H9 (cell line): ENCODE results near the gene GPATCH2. TPM values are rescaled to one million over a fixed set of nuclear protein-coding genes. Genes with fewer than 3 reads are reported as not detected.
"Not testable (repeated sequence)": the region's sequence is repeated elsewhere in the genome, so short reads cannot be mapped to it uniquely, and the experiment has no call there.

Experiments
- DNase-seq: peaks from one replicate; pipeline ENCODE4 v3.0.0-alpha.2; 2017
- H2AFZ ChIP-seq: one replicate; pipeline ENCODE4 v1.6.1; 2013; ENCODE audit warnings: mild to moderate bottlenecking, low read length, control low read depth, moderate library complexity
- H2AK5ac ChIP-seq: 2 replicates; pipeline ENCODE4 v1.6.1; 2013; ENCODE audit warnings: low read length, control low read depth, mixed read lengths; ENCODE audit not compliant: insufficient read length
- H2BK120ac ChIP-seq: one replicate; pipeline ENCODE4 v1.6.1; 2013; ENCODE audit warnings: low read depth, mild to moderate bottlenecking, low read length, control low read depth, inconsistent platforms; ENCODE audit not compliant: poor library complexity, severe bottlenecking
- H2BK12ac ChIP-seq: 2 replicates; pipeline ENCODE4 v1.6.1; 2013; ENCODE audit warnings: low read length, control low read depth, mixed read lengths, low read depth; ENCODE audit not compliant: insufficient read length
- H2BK15ac ChIP-seq: 2 replicates; pipeline ENCODE4 v1.6.1; 2013; ENCODE audit warnings: low read depth, low read length, control low read depth
- H2BK20ac ChIP-seq: one replicate; pipeline ENCODE4 v1.6.1; 2013; ENCODE audit warnings: low read depth, mild to moderate bottlenecking, low read length, control low read depth, inconsistent platforms; ENCODE audit not compliant: poor library complexity, severe bottlenecking
- H2BK5ac ChIP-seq: 2 replicates; pipeline ENCODE4 v1.6.1; 2013; ENCODE audit warnings: low read length, control low read depth, mixed read lengths; ENCODE audit not compliant: insufficient read length
- H3K14ac ChIP-seq: 2 replicates; pipeline ENCODE4 v1.6.1; 2013; ENCODE audit warnings: low read length, control low read depth; ENCODE audit not compliant: insufficient read depth
- H3K18ac ChIP-seq: 2 replicates; pipeline ENCODE4 v1.6.1; 2013; ENCODE audit warnings: low read depth, mild to moderate bottlenecking, mixed read lengths, low read length, control low read depth; ENCODE audit not compliant: insufficient read length
- H3K23ac ChIP-seq: 2 replicates; pipeline ENCODE4 v1.6.1; 2013; ENCODE audit warnings: low read length, control low read depth, mixed read lengths, low read depth; ENCODE audit not compliant: insufficient read length
- H3K23me2 ChIP-seq: 2 replicates; pipeline ENCODE4 v1.6.1; 2013; ENCODE audit warnings: low read depth, mild to moderate bottlenecking, mixed read lengths, low read length, control low read depth; ENCODE audit not compliant: insufficient read length, poor library complexity, severe bottlenecking
- H3K27ac ChIP-seq: 2 replicates; pipeline ENCODE4 v1.5.1; 2013; ENCODE audit warnings: low read length, control low read depth, mixed read lengths, low read depth; ENCODE audit not compliant: insufficient read length
- H3K27me3 ChIP-seq: 2 replicates; pipeline ENCODE4 v1.6.1; 2013; ENCODE audit warnings: low read length, control low read depth, inconsistent platforms; ENCODE audit not compliant: insufficient read depth
- H3K4ac ChIP-seq: 2 replicates; pipeline ENCODE4 v1.6.1; 2013; ENCODE audit warnings: low read depth, mild to moderate bottlenecking, control low read depth, inconsistent platforms, low read length, moderate library complexity
- H3K4me1 ChIP-seq: 2 replicates; pipeline ENCODE4 v1.6.1; 2013; ENCODE audit warnings: low read length, control low read depth, inconsistent platforms; ENCODE audit not compliant: insufficient read depth
- H3K4me2 ChIP-seq: 2 replicates; pipeline ENCODE4 v1.6.1; 2013; ENCODE audit warnings: low read length, control low read depth, mixed read lengths; ENCODE audit not compliant: insufficient read length, insufficient read depth
- H3K56ac ChIP-seq: 2 replicates; pipeline ENCODE4 v1.6.1; 2013; ENCODE audit warnings: low read depth, mild to moderate bottlenecking, mixed read lengths, low read length, control low read depth; ENCODE audit not compliant: insufficient read length
- H3K79me1 ChIP-seq: 2 replicates; pipeline ENCODE4 v1.6.1; 2013; ENCODE audit warnings: low read depth, mild to moderate bottlenecking, moderate library complexity, low read length, control low read depth, inconsistent platforms; ENCODE audit not compliant: insufficient read depth, poor library complexity, severe bottlenecking
- H3K79me2 ChIP-seq: 2 replicates; pipeline ENCODE4 v1.6.1; 2013; ENCODE audit warnings: low read length, control low read depth, inconsistent platforms; ENCODE audit not compliant: insufficient read depth
- H3K9ac ChIP-seq: 2 replicates; pipeline ENCODE4 v1.6.1; 2013; ENCODE audit warnings: low read length, control low read depth, mixed read lengths; ENCODE audit not compliant: insufficient read length; ENCODE audit errors: extremely low read depth
- H3K9me3 ChIP-seq: one replicate; pipeline ENCODE4 v1.6.1; 2013; ENCODE audit warnings: low read depth, low read length, inconsistent platforms; ENCODE audit not compliant: control insufficient read depth
- H3T11ph ChIP-seq: one replicate; pipeline ENCODE4 v1.6.1; 2013; ENCODE audit warnings: mild to moderate bottlenecking, low read length, control low read depth, inconsistent platforms
- H4K20me1 ChIP-seq: one replicate; pipeline ENCODE4 v1.6.1; 2013; ENCODE audit not compliant: control insufficient read depth, insufficient read length, insufficient read depth
- H4K5ac ChIP-seq: 2 replicates; pipeline ENCODE4 v1.6.1; 2013; ENCODE audit warnings: low read depth, mild to moderate bottlenecking, mixed read lengths, low read length, control low read depth; ENCODE audit not compliant: insufficient read length
- H4K8ac ChIP-seq: replicated peaks from 2 replicates; pipeline ENCODE4 v1.6.1; 2013; ENCODE audit warnings: low read length, control low read depth, mixed read lengths, low read depth; ENCODE audit not compliant: insufficient read length
- H4K91ac ChIP-seq: 2 replicates; pipeline ENCODE4 v1.6.1; 2013; ENCODE audit warnings: low read depth, mild to moderate bottlenecking, moderate library complexity, mixed read lengths, low read length, control low read depth; ENCODE audit not compliant: insufficient read length
- H3K27ac Mint-ChIP-seq, 3 experiments: 2 replicates in 2 of 3; 3 replicates in 1 of 3; pipeline ENCODE4 v1.8.0; 2020 to 2021; ENCODE audit warnings: mixed read lengths in 3 of 3, mild to moderate bottlenecking in 1 of 3, moderate library complexity in 1 of 3
- H3K27me3 Mint-ChIP-seq: 2 replicates; pipeline ENCODE4 v1.8.0; 2021; ENCODE audit warnings: low read depth, mild to moderate bottlenecking, moderate library complexity, mixed read lengths
- H3K36me3 Mint-ChIP-seq, 3 experiments: 2 replicates in 2 of 3; 3 replicates in 1 of 3; pipeline ENCODE4 v1.8.0; 2020 to 2021; ENCODE audit warnings: low read depth in 3 of 3, mixed read lengths in 3 of 3; ENCODE audit not compliant: insufficient read depth in 1 of 3
- H3K4me1 Mint-ChIP-seq, 2 experiments: 2 replicates each; pipeline ENCODE4 v1.8.0; 2020; ENCODE audit warnings: mixed read lengths in 2 of 2
- H3K4me3 Mint-ChIP-seq, 2 experiments: 2 replicates in 1 of 2; 3 replicates in 1 of 2; pipeline ENCODE4 v1.8.0; 2020 to 2021; ENCODE audit warnings: mild to moderate bottlenecking in 2 of 2, mixed read lengths in 2 of 2, moderate library complexity in 1 of 2
- H3K9me3 Mint-ChIP-seq, 2 experiments: 2 replicates in 1 of 2; 3 replicates in 1 of 2; pipeline ENCODE4 v1.8.0; 2020; ENCODE audit warnings: mild to moderate bottlenecking in 2 of 2, mixed read lengths in 2 of 2, moderate library complexity in 1 of 2
- CTCF ChIP-seq: fragments of 200-600 bp; sonication (generic); conservative IDR thresholded peaks from 3 replicates; pipeline ENCODE4 v1.8.0; 2021; ENCODE audit warnings: antibody characterized with exemption, mild to moderate bottlenecking
- WGBS: extraction: QIAGEN DNeasy Blood & Tissue Kit; methylation state at CpG from one replicate; pipeline ENCODE4 v1.1.7; 2013; ENCODE audit warnings: missing lambda C conversion rate, low lambda C conversion rate, mixed read lengths; ENCODE audit not compliant: insufficient read length; ENCODE audit errors: extremely low coverage; 5-methylcytosine and 5-hydroxymethylcytosine counted together
- total RNA-seq: library from RNA; stranded (reverse); gene quantifications from 2 replicates; pipeline ENCODE4 v1.2.1, GENCODE V29; 2021

The GPATCH2 gene
- total RNA-seq, 1 experiment from 2014 or later = 14.3 TPM

- H3K79me2 ChIP-seq = no peaks in the 10 kb centered on the region
- Mint-ChIP-seq H3K27ac (no peak overlapping the region), H3K4me1 (no peaks in the 10 kb centered on the region)
Observed at GRCh38 chr1:217388522-217389065, 242.3 kb downstream of the GPATCH2 start.

GRCh38 chr1:217381773-217382172, 249.1 kb downstream of the GPATCH2 start:
- H3T11ph ChIP-seq, H2BK5ac ChIP-seq, H4K5ac ChIP-seq, H3K23me2 ChIP-seq, H3K27ac ChIP-seq, H4K20me1 ChIP-seq, H3K79me1 ChIP-seq, H2BK15ac ChIP-seq, H2BK20ac ChIP-seq, H3K79me2 ChIP-seq, H3K9ac ChIP-seq, H3K14ac ChIP-seq, H3K27me3 ChIP-seq, H3K9me3 ChIP-seq, H2AFZ ChIP-seq, H3K4me3 Mint-ChIP-seq, H3K4me2 ChIP-seq, H3K4me1 ChIP-seq, H3K56ac ChIP-seq, H3K23ac ChIP-seq, H3K27ac Mint-ChIP-seq, DNase-seq, H2AK5ac ChIP-seq, H2BK120ac ChIP-seq, H4K91ac ChIP-seq, H3K4ac ChIP-seq, H2BK12ac ChIP-seq, H4K8ac ChIP-seq, H3K18ac ChIP-seq: not testable (repeated sequence)
- H3K9me3 Mint-ChIP-seq = peaks cover 40 to 54% of the 10 kb centered on the region in 2 experiments
- peaks cover 18 to 21% of the 10 kb centered on the region in 2 experiments for H3K4me1 Mint-ChIP-seq
- WGBS = no CpG with 5 or more reads among the region's 2 CpGs
- peaks cover 13 to 21% (median 16%) of the 10 kb centered on the region in 3 experiments; a peak in 6 of 7 replicates for H3K36me3 Mint-ChIP-seq
- peaks cover 99% of the 10 kb centered on the region for H3K27me3 Mint-ChIP-seq

More at GRCh38 chr1:217388522-217389065, 242.3 kb downstream of the GPATCH2 start:
- Histone ChIP-seq H3K4me2 (no peak overlapping the region), H4K8ac (no peak overlapping the region), H3K27ac (no peak overlapping the region), H3T11ph (no peak overlapping the region), H4K20me1 (no peaks in the 10 kb centered on the region), H3K27me3 (no peaks in the 10 kb centered on the region; the same call in 1 of the 2 replicates), H2AFZ (no peak overlapping the region), H3K79me1 (no peaks in the 10 kb centered on the region), H2AK5ac (no peak overlapping the region), H3K56ac (no peak overlapping the region), H2BK20ac (no peak overlapping the region), H3K14ac (no peak overlapping the region), H2BK12ac (no peak overlapping the region), H2BK15ac (no peak overlapping the region), H3K23ac (no peak overlapping the region), H3K4ac (no peak overlapping the region), H2BK120ac (no peak overlapping the region), H4K5ac (no peak overlapping the region), H4K91ac (no peak overlapping the region), H3K9me3 (no peaks in the 10 kb centered on the region), H3K4me1 (no peaks in the 10 kb centered on the region), H3K18ac (no peak overlapping the region), H2BK5ac (no peak overlapping the region), H3K23me2 (no peaks in the 10 kb centered on the region), H3K9ac (no peak overlapping the region)
- DNase-seq = no peak
- TF ChIP-seq CTCF = no peak
- H3K27me3 Mint-ChIP-seq = peaks cover 62% of the 10 kb centered on the region
- no peaks in the 10 kb centered on the region; a peak in 2 of 7 replicates for H3K36me3 Mint-ChIP-seq
- peaks cover 3 to 7% of the 10 kb centered on the region in 2 experiments; a peak in 4 of 5 replicates for H3K9me3 Mint-ChIP-seq
- no peak overlapping the region for H3K4me3 Mint-ChIP-seq
- no CpG with 5 or more reads among the region's 9 CpGs for WGBS
